Liver (tissue), 3 donors: ENCODE results near the gene HTD2.

Experiments
- HNF4A ChIP-seq, 2 donors: conservative IDR thresholded peaks; 2 replicates each; pipeline ENCODE4 v1.6.1; 2016; ENCODE audit warnings: antibody characterized with exemption in 2 of 2, mild to moderate bottlenecking in 2 of 2
- JUND ChIP-seq, 2 donors: IDR thresholded peaks; 2 replicates each; pipeline ENCODE4 v1.6.1; 2016; ENCODE audit warnings: antibody characterized with exemption in 2 of 2
- RAD21 ChIP-seq, 2 donors: IDR thresholded peaks; 2 replicates each; pipeline ENCODE4 v1.6.1; 2016; ENCODE audit warnings: antibody characterized with exemption in 2 of 2, mild to moderate bottlenecking in 2 of 2
- TAF1 ChIP-seq: conservative IDR thresholded peaks from 2 replicates; pipeline ENCODE4 v1.6.1; 2016; ENCODE audit warnings: antibody characterized with exemption, mild to moderate bottlenecking
- YY1 ChIP-seq: IDR thresholded peaks from 2 replicates; pipeline ENCODE4 v1.6.1; 2016; ENCODE audit warnings: antibody characterized with exemption, mild to moderate bottlenecking
- TF ChIP-seq, protein P1 (sequence below): fragments of 150-350 bp; IDR thresholded peaks from 2 replicates; pipeline ENCODE4 v1.5.1; 2017; ENCODE audit warnings: improper control_type of control experiment, low read depth, low read length; ENCODE audit not compliant: missing input control
- TF ChIP-seq, protein P2 (sequence below): IDR thresholded peaks from 2 replicates; pipeline ENCODE4 v1.6.1; 2016; ENCODE audit warnings: antibody characterized with exemption, mild to moderate bottlenecking
- TF ChIP-seq, protein P3 (sequence below): IDR thresholded peaks from 2 replicates; pipeline ENCODE4 v1.6.1; 2016; ENCODE audit warnings: antibody characterized with exemption
- TF ChIP-seq, protein P4 (sequence below): IDR thresholded peaks from 2 replicates; pipeline ENCODE4 v1.6.1; 2016; ENCODE audit warnings: antibody characterized with exemption
- donor health status: healthy.
- donor health status: healthy.

DNA sequence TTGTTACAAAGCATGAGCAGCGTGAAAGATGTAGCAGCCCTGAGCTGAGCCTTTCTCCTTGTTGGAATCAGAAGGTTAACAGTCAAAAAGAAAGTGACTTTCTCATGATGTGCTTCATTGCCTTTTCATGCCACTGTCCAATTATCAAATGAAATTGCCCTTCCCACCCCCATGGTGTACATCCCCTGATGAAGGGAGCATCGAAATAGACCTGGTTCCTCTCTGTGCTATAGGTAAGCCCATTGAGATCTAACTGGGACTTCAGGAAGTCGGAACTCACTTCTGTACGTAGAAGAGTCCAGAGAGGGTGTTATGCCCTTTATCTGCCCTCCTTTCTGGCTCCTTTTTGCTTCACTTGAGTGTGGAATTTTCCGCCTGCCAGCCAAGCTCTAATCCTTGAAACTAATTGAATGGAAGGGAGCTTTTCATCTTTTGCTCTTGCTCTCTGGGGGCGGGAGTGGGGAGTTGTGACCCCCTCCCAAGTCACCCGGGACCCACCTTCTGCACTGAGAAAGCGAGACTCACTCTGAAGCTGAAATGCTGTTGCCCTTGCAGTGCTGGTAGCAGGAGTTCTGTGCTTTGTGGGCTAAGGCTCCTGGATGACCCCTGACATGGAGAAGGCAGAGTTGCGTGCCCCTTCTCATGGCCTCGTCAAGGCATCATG, 47.8 kb upstream of the HTD2 start:
- TF ChIP-seq, protein P1, sequence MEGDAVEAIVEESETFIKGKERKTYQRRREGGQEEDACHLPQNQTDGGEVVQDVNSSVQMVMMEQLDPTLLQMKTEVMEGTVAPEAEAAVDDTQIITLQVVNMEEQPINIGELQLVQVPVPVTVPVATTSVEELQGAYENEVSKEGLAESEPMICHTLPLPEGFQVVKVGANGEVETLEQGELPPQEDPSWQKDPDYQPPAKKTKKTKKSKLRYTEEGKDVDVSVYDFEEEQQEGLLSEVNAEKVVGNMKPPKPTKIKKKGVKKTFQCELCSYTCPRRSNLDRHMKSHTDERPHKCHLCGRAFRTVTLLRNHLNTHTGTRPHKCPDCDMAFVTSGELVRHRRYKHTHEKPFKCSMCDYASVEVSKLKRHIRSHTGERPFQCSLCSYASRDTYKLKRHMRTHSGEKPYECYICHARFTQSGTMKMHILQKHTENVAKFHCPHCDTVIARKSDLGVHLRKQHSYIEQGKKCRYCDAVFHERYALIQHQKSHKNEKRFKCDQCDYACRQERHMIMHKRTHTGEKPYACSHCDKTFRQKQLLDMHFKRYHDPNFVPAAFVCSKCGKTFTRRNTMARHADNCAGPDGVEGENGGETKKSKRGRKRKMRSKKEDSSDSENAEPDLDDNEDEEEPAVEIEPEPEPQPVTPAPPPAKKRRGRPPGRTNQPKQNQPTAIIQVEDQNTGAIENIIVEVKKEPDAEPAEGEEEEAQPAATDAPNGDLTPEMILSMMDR = no peak
- TF ChIP-seq JUND (IDR thresholded peaks at IDR 0.05) (no peak), RAD21 (IDR thresholded peaks at IDR 0.05) (no peak), TAF1 (no peak), YY1 (no peak), HNF4A (conservative IDR thresholded peaks at IDR 0.05) (no peak)
- TF ChIP-seq, protein P2, sequence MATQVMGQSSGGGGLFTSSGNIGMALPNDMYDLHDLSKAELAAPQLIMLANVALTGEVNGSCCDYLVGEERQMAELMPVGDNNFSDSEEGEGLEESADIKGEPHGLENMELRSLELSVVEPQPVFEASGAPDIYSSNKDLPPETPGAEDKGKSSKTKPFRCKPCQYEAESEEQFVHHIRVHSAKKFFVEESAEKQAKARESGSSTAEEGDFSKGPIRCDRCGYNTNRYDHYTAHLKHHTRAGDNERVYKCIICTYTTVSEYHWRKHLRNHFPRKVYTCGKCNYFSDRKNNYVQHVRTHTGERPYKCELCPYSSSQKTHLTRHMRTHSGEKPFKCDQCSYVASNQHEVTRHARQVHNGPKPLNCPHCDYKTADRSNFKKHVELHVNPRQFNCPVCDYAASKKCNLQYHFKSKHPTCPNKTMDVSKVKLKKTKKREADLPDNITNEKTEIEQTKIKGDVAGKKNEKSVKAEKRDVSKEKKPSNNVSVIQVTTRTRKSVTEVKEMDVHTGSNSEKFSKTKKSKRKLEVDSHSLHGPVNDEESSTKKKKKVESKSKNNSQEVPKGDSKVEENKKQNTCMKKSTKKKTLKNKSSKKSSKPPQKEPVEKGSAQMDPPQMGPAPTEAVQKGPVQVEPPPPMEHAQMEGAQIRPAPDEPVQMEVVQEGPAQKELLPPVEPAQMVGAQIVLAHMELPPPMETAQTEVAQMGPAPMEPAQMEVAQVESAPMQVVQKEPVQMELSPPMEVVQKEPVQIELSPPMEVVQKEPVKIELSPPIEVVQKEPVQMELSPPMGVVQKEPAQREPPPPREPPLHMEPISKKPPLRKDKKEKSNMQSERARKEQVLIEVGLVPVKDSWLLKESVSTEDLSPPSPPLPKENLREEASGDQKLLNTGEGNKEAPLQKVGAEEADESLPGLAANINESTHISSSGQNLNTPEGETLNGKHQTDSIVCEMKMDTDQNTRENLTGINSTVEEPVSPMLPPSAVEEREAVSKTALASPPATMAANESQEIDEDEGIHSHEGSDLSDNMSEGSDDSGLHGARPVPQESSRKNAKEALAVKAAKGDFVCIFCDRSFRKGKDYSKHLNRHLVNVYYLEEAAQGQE = no peak
- TF ChIP-seq, protein P3, sequence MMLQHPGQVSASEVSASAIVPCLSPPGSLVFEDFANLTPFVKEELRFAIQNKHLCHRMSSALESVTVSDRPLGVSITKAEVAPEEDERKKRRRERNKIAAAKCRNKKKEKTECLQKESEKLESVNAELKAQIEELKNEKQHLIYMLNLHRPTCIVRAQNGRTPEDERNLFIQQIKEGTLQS = no peak
- TF ChIP-seq, protein P4, sequence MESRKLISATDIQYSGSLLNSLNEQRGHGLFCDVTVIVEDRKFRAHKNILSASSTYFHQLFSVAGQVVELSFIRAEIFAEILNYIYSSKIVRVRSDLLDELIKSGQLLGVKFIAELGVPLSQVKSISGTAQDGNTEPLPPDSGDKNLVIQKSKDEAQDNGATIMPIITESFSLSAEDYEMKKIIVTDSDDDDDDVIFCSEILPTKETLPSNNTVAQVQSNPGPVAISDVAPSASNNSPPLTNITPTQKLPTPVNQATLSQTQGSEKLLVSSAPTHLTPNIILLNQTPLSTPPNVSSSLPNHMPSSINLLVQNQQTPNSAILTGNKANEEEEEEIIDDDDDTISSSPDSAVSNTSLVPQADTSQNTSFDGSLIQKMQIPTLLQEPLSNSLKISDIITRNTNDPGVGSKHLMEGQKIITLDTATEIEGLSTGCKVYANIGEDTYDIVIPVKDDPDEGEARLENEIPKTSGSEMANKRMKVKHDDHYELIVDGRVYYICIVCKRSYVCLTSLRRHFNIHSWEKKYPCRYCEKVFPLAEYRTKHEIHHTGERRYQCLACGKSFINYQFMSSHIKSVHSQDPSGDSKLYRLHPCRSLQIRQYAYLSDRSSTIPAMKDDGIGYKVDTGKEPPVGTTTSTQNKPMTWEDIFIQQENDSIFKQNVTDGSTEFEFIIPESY = no peak
